CD4-positive, alpha-beta T cell treated with Interleukin-15 for 1 hour (primary cell): ENCODE data around the gene PSTPIP1.
A peak's percentile ranks its signal among the peaks of the same experiment; 100 is the strongest.

ENCODE experiments used
- DNase-seq: peaks from one replicate; pipeline ENCODE4 v3.0.0-alpha.2; 2020

The PSTPIP1 gene

GRCh38 chr15:77075528-77075927 lies 80.6 kb downstream of the PSTPIP1 start:
- no peak for DNase-seq

- no peak for DNase-seq
Measured at GRCh38 chr15:77076323-77076915, 81.5 kb downstream of the PSTPIP1 start.

GRCh38 chr15:77081971-77082370 lies 87.0 kb downstream of the PSTPIP1 start:
- DNase-seq = no peak

- peak; percentile 90 for DNase-seq
Measured at GRCh38 chr15:77083381-77084160, 88.6 kb downstream of the PSTPIP1 start.

- no peak for DNase-seq
Measured at GRCh38 chr15:77084436-77084835, 89.5 kb downstream of the PSTPIP1 start.

GRCh38 chr15:77085297-77085696 lies 90.4 kb downstream of the PSTPIP1 start:
- no peak for DNase-seq
